Cortex of kidney (tissue), 1 donor: ENCODE data around the gene C2orf92.

Experiments
- DNase-seq: peaks from one replicate; lab custom pipeline; 2025; lab: John Stamatoyannopoulos, UW

The C2orf92 gene

GRCh38 chr2:97730245-97730644, 60.7 kb downstream of the C2orf92 start:
- DNase-seq: no peak

- no peak for DNase-seq
These were observed 61.9 kb downstream of the C2orf92 start for GRCh38 chr2:97731274-97732020.

GRCh38 chr2:97732436-97733340, 63.2 kb downstream of the C2orf92 start:
- DNase-seq: no peak

GRCh38 chr2:97733341-97734035, 64.0 kb downstream of the C2orf92 start:
- no peak for DNase-seq

GRCh38 chr2:97734061-97735051, 64.8 kb downstream of the C2orf92 start:
- DNase-seq: no peak

GRCh38 chr2:97735161-97735561, 65.6 kb downstream of the C2orf92 start:
- no peak for DNase-seq

GRCh38 chr2:97736185-97736584, 66.7 kb downstream of the C2orf92 start:
- DNase-seq: no peak

- DNase-seq: no peak
These were observed 67.3 kb downstream of the C2orf92 start for GRCh38 chr2:97736608-97737330.

GRCh38 chr2:97737421-97738178, 68.1 kb downstream of the C2orf92 start:
- DNase-seq: no peak

- no peak for DNase-seq
These were observed 68.9 kb downstream of the C2orf92 start for GRCh38 chr2:97738179-97739019.

- no peak for DNase-seq
These were observed 69.7 kb downstream of the C2orf92 start for GRCh38 chr2:97739020-97739892.

- no peak for DNase-seq
These were observed 70.4 kb downstream of the C2orf92 start for GRCh38 chr2:97739893-97740245.

GRCh38 chr2:97740590-97741182, 71.2 kb downstream of the C2orf92 start:
- DNase-seq: no peak

GRCh38 chr2:97741251-97741650, 71.7 kb downstream of the C2orf92 start:
- no peak for DNase-seq

GRCh38 chr2:97741686-97742085, 72.2 kb downstream of the C2orf92 start:
- DNase-seq: no peak

- no peak for DNase-seq
These were observed 72.9 kb downstream of the C2orf92 start for GRCh38 chr2:97742381-97742847.

- DNase-seq: no peak
These were observed 74.4 kb downstream of the C2orf92 start for GRCh38 chr2:97743913-97744312.
